ENCODE data around the gene AK9.

Gene AK9

GRCh38 chr6:109508166-109508860, 182.7 kb downstream of the AK9 start:
- no peak for TF ChIP-seq CTCF (IDR thresholded peaks at IDR 0.05; ENCODE audit: control insufficient read depth, extremely low read depth, insufficient read depth)
- no peak overlapping the region for H3K4me3 ChIP-seq (ENCODE audit: low read depth, low read length)
- DNase-seq (ENCODE audit: low read depth) = no peak

- DNase-seq (ENCODE audit: low read depth) = no peak
- H3K4me3 ChIP-seq (ENCODE audit: low read depth, low read length) = no peak overlapping the region
- TF ChIP-seq CTCF (IDR thresholded peaks at IDR 0.05; ENCODE audit: control insufficient read depth, extremely low read depth, insufficient read depth) = no peak
Measured at GRCh38 chr6:109507490-109508072, 183.4 kb downstream of the AK9 start.

- no peak for DNase-seq (ENCODE audit: low read depth)
- H3K4me3 ChIP-seq (ENCODE audit: low read depth, low read length) = no peak overlapping the region
- no peak for TF ChIP-seq CTCF (IDR thresholded peaks at IDR 0.05; ENCODE audit: control insufficient read depth, extremely low read depth, insufficient read depth)
Measured at GRCh38 chr6:109506841-109507240, 184.2 kb downstream of the AK9 start.

GRCh38 chr6:109506314-109506713, 184.7 kb downstream of the AK9 start:
- no peak for DNase-seq (ENCODE audit: low read depth)
- TF ChIP-seq CTCF (IDR thresholded peaks at IDR 0.05; ENCODE audit: control insufficient read depth, extremely low read depth, insufficient read depth) = no peak
- H3K4me3 ChIP-seq (ENCODE audit: low read depth, low read length) = no peak overlapping the region

GRCh38 chr6:109503327-109504224, 187.4 kb downstream of the AK9 start:
- no peak for TF ChIP-seq CTCF (IDR thresholded peaks at IDR 0.05; ENCODE audit: control insufficient read depth, extremely low read depth, insufficient read depth)
- H3K4me3 ChIP-seq (ENCODE audit: low read depth, low read length) = no peak overlapping the region
- DNase-seq (ENCODE audit: low read depth) = no peak

GRCh38 chr6:109498936-109499335, 192.1 kb downstream of the AK9 start:
- no peak for DNase-seq (ENCODE audit: low read depth)
- no peak for TF ChIP-seq CTCF (IDR thresholded peaks at IDR 0.05; ENCODE audit: control insufficient read depth, extremely low read depth, insufficient read depth)
- no peak overlapping the region for H3K4me3 ChIP-seq (ENCODE audit: low read depth, low read length)

Data from LNCaP clone FGC (cell line).